ENCODE measurements around the gene PATZ1.

DNA sequence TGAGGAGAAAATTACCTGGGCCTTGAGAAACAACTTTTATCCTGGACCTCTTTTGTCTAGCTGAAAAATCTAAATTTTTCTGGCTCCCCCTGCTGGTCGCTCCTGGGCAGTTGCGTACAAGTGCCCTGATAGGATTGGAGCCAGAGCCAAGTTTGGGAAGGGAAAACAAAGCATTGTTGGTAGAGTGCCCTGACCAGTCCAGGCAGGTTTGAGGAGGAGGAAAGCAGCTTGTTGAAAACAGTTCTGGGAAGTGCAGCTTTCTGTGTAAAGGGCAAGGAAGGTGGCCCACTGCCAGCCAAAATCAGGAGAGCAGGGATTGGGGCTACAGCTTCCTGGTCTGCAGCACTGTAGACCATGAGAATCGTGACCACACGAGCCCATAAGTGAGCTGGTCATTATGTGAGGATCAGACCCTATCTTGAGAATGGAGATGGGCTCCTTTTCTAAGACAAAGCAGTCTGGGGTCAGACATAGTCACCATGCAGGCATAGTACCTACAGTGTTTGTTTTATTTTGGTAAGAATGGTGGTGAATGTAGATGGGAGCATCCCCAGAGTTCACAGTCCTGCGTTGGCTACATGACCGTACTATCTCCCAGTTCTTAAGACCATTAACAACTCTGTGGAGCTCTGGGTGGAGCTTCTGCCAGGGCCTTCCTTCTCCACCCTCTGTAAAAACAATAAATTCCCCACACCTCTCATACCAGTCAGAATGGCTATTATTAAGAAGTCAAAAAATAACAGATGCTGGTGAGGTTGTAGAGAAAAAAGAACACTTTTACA, 32.6 kb downstream of the PATZ1 start:
- TF ChIP-seq CTCF (IDR thresholded peaks at IDR 0.05) (peak; percentile 64 to 87 (median 83)), POLR2A (IDR thresholded peaks at IDR 0.05) (peak; percentile 14)

All from ovary (tissue), 3 donors.